ENCODE results near the gene ZXDC.

DNA sequence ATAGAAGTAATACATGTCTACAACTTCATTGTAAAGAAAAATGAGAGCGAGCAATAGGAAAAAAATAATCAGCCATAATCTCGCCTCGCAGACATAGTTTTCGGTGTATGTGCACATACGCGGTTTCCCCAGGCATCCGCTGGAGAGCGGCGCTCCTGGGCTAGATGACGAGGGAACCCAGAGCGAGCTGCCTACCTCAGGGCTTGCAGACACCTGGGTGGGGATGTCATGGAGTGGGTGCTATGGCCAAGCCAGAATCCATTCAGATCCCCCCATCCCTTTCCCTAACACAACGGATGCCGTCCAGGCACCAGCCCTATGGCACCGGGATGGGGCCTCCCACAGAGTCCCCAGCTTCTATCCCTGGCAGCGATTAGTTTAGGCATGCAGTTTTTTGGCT, 85.5 kb downstream of the ZXDC start:
- TF ChIP-seq, protein P1, sequence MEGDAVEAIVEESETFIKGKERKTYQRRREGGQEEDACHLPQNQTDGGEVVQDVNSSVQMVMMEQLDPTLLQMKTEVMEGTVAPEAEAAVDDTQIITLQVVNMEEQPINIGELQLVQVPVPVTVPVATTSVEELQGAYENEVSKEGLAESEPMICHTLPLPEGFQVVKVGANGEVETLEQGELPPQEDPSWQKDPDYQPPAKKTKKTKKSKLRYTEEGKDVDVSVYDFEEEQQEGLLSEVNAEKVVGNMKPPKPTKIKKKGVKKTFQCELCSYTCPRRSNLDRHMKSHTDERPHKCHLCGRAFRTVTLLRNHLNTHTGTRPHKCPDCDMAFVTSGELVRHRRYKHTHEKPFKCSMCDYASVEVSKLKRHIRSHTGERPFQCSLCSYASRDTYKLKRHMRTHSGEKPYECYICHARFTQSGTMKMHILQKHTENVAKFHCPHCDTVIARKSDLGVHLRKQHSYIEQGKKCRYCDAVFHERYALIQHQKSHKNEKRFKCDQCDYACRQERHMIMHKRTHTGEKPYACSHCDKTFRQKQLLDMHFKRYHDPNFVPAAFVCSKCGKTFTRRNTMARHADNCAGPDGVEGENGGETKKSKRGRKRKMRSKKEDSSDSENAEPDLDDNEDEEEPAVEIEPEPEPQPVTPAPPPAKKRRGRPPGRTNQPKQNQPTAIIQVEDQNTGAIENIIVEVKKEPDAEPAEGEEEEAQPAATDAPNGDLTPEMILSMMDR (IDR thresholded peaks at IDR 0.05): no peak
- TF ChIP-seq POLR2AphosphoS5 (IDR thresholded peaks at IDR 0.05): no peak
- TF ChIP-seq POLR2A (IDR thresholded peaks at IDR 0.05): no peak
